ENCODE results near the gene CDK19.

The CDK19 gene

GRCh38 chr6:110567957-110568696 is 247.1 kb downstream of the CDK19 start:
- DNase-seq: peak; percentile 40

DNA sequence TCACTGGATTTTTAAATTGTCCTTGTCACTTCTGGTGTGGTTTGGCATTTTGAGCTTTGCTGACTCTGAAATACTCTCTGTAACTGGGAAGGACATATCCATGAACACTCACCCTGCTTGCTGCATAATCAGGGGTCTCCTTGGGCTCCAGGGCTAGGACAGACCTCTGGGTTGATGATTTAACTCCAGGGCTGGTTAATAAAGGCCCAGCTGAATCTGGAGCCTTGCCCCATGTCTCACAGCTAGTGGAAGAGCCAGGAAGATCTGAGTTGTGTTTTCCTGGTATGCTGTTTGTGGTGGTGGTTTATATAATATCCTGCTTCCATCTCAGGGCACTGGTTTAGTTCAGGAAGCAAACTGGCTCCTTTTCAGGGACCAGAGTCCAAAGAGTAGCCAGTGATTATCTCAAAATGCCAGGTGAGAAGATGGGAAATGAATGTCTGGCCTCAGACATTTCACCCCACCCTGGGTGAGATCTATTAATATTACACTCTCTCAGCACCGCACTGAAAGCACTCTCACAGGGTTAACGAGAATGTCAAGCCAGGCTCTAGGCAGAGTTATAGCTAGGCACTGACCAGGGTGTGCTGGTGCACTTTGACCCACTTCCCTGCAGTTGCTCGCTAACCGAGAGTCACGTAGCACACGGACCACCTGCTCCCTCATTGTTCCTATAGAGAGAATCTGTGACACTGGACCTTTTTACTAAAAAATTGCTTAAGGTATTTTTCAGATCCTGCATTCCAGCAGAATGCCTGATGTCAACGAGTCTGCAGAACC is 248.7 kb downstream of the CDK19 start:
- no peak for DNase-seq

GRCh38 chr6:110564703-110565421 is 250.4 kb downstream of the CDK19 start:
- no peak for DNase-seq

GRCh38 chr6:110563711-110564110 is 251.6 kb downstream of the CDK19 start:
- peak; percentile 8 for DNase-seq

DNA sequence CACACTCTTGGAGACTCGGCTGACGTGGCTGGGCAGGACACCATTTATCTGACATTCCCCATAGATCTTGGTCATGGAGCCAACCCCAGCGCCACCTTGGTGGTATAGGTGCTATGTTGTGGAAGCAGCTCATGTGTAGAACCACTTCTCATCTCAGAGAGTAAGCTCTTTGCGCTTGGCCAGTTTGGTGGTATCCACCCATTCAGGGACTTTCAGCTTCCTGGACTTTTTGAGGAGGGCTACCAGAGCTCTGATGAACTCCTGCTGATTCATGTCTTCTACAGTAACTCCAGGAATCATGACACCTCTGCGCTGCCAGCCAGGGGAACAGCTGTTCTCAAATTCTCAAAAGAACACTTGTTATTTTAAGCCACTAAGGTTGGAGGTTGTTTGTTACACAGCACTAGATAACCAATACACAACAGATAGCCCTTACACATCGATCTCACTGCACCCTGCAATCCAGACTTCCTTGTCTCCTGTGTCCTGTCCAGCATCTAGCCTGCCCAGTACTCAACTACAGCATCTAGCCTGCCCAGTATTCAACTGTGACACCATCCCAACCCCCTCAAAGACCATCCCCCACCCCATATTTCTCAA is 252.9 kb downstream of the CDK19 start:
- DNase-seq: no peak

- DNase-seq: no peak
Measured at GRCh38 chr6:110561696-110562095, 253.6 kb downstream of the CDK19 start.

DNA sequence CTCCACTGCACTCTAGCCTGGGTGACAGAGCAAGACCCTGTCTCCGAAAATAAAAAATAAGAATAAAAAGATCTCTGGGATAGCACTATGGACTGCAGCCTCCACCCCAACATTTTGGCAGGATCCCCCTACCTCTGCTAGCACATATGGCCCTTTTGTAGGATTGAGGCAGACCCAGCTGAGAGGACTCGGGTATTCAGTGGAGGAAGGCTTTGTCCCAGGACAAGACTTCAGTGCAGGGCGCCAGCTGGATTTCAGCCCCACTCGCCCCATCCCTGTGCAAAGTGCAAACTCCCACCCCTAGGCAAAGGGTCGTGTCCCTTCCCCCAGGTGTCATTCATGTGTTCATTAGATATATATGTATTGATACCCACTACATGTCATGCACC is 254.3 kb downstream of the CDK19 start:
- DNase-seq: no peak

DNA sequence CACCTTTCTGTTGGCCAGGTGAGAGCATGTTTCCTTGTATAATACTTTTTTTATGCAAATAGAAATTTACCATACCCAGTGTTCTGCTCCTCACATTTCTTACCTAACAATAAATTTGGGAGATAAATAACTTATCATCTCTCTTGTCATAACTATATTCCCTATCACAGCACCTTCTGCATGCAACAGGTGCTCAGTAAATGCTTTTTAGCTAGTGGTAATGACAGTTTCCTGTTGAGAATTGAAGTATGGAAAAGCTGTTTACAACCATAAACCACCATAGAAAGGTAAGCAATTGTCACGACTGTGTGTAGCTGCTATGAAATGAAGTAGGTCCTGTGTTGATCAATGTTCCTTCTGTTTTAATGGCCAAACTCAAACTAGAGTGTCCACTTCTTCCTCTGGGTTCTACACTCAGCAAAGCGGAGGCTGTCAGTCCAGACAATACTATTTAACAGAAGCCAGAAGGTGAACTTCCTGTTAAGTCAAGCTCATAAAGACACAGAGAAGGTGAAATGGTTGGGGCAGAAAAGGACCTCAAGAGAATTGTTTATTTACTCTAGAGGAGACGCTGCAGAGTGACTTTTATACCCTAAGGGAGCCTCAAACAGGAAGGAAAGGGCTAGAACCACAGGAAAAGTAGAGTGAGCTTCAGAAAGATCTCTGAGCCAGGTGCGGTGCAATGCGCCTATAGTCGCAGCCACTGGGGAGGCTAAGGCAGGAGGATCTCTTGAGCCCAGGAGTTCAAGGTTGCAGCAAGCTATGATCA is 254.8 kb downstream of the CDK19 start:
- no peak for DNase-seq
